Colonic mucosa (tissue), 4 donors: ENCODE results near the gene DMP1. TPM values are rescaled to one million over a fixed set of nuclear protein-coding genes. Genes with fewer than 3 reads are reported as not detected.

Experiments used
- DNase-seq: peaks from one replicate; pipeline ENCODE4 v3.0.0-alpha.2; 2020
- H3K27ac ChIP-seq: fragments of 200-600 bp; one replicate; pipeline ENCODE4 v1.8.0; 2021
- H3K27me3 ChIP-seq: fragments of 200-600 bp; one replicate; pipeline ENCODE4 v1.8.0; 2021
- H3K36me3 ChIP-seq: fragments of 200-600 bp; one replicate; pipeline ENCODE4 v1.8.0; 2021
- H3K4me1 ChIP-seq: fragments of 200-600 bp; one replicate; pipeline ENCODE4 v1.8.0; 2021; ENCODE audit warnings: mild to moderate bottlenecking
- H3K4me3 ChIP-seq: fragments of 200-600 bp; one replicate; pipeline ENCODE4 v1.8.0; 2021
- H3K9ac ChIP-seq, 2 donors: one replicate each; pipeline ENCODE4 v1.7.0; 2013; ENCODE audit warnings: control low read depth in 2 of 2, low read depth in 2 of 2, low read length in 2 of 2
- H3K9me3 ChIP-seq: fragments of 200-600 bp; one replicate; pipeline ENCODE4 v1.8.0; 2021
- CTCF ChIP-seq: fragments of 200-600 bp; IDR thresholded peaks from one replicate; pipeline ENCODE4 v1.8.0; 2022; ENCODE audit warnings: antibody characterized with exemption, mild to moderate bottlenecking
- intact Hi-C: fragments of 100-400 bp; cut with DNase I; formaldehyde crosslinking; loops from one replicate; pipeline ENCODE4 v1.14.1; 2022
- total RNA-seq, 2 donors: library from RNA; stranded (reverse); fragmentation: NEBNext Ultra II Directional in 1 of 2; extraction: Animal tissue kit (Norgen Biotek cat#: 25700) in 1 of 2; gene quantifications; one replicate each; pipeline ENCODE4 v1.2.1, GENCODE V29; 2021
- donor health status: healthy.
- donor health status: DM: no; HTN: no; CAD: no.
- donor health status: DM: no; HTN: no; CAD: no.

Gene DMP1
- total RNA-seq, 2 donors from 2014 or later, result not detected

GRCh38 chr4:87620086-87620485, 30.0 kb upstream of the DMP1 start:
- H3K27me3 ChIP-seq, result no peaks in the 10 kb centered on the region
- no peak for DNase-seq
- H3K4me3 ChIP-seq, result no peak overlapping the region
- no peak for TF ChIP-seq CTCF
- no peaks in the 10 kb centered on the region for H3K36me3 ChIP-seq
- no peak overlapping the region for H3K27ac ChIP-seq
- H3K9me3 ChIP-seq, result no peaks in the 10 kb centered on the region
- H3K9ac ChIP-seq, result no peak overlapping the region
- intact Hi-C loops, result no loop called here
- no peaks in the 10 kb centered on the region for H3K4me1 ChIP-seq

- Histone ChIP-seq H3K9ac (no peak overlapping the region), H3K4me3 (no peak overlapping the region), H3K9me3 (no peaks in the 10 kb centered on the region), H3K4me1 (no peaks in the 10 kb centered on the region), H3K27ac (no peak overlapping the region), H3K27me3 (no peaks in the 10 kb centered on the region), H3K36me3 (no peaks in the 10 kb centered on the region)
- no peak for TF ChIP-seq CTCF
- no peak for DNase-seq
- intact Hi-C loops, result no loop called here
Observed at GRCh38 chr4:87620491-87620890, 29.6 kb upstream of the DMP1 start.

GRCh38 chr4:87622303-87622702, 27.8 kb upstream of the DMP1 start:
- Histone ChIP-seq H3K9me3 (no peaks in the 10 kb centered on the region), H3K4me1 (no peaks in the 10 kb centered on the region), H3K27ac (no peak overlapping the region), H3K36me3 (no peaks in the 10 kb centered on the region), H3K4me3 (no peak overlapping the region), H3K9ac (no peak overlapping the region), H3K27me3 (no peaks in the 10 kb centered on the region)
- intact Hi-C loops, result no loop called here
- no peak for DNase-seq
- TF ChIP-seq CTCF, result no peak

- no peak for DNase-seq
- Histone ChIP-seq H3K9me3 (no peaks in the 10 kb centered on the region), H3K4me3 (no peak overlapping the region), H3K27ac (no peak overlapping the region), H3K4me1 (no peaks in the 10 kb centered on the region), H3K36me3 (no peaks in the 10 kb centered on the region), H3K27me3 (no peaks in the 10 kb centered on the region), H3K9ac (no peak overlapping the region)
- intact Hi-C loops, result no loop called here
- no peak for TF ChIP-seq CTCF
Observed at GRCh38 chr4:87624698-87625097, 25.4 kb upstream of the DMP1 start.

- no peak overlapping the region for H3K4me3 ChIP-seq
- intact Hi-C loops, result no loop called here
- DNase-seq, result no peak
- H3K9me3 ChIP-seq, result no peaks in the 10 kb centered on the region
- H3K36me3 ChIP-seq, result no peaks in the 10 kb centered on the region
- no peak for TF ChIP-seq CTCF
- no peak overlapping the region for H3K27ac ChIP-seq
- H3K4me1 ChIP-seq, result no peaks in the 10 kb centered on the region
- H3K27me3 ChIP-seq, result no peaks in the 10 kb centered on the region
- H3K9ac ChIP-seq, result no peak overlapping the region
Observed at GRCh38 chr4:87631668-87632067, 18.4 kb upstream of the DMP1 start.

- Histone ChIP-seq H3K4me3 (no peak overlapping the region), H3K9me3 (no peaks in the 10 kb centered on the region), H3K27ac (no peak overlapping the region), H3K9ac (no peak overlapping the region), H3K4me1 (no peaks in the 10 kb centered on the region), H3K27me3 (no peaks in the 10 kb centered on the region), H3K36me3 (no peaks in the 10 kb centered on the region)
- no peak for DNase-seq
- intact Hi-C loops, result no loop called here
- TF ChIP-seq CTCF, result no peak
Observed at GRCh38 chr4:87632469-87632868, 17.6 kb upstream of the DMP1 start.
